Left ventricle myocardium inferior (tissue), 1 donor: Measurements from ENCODE around the gene PABPC1L. TPM values are rescaled to one million over a fixed set of nuclear protein-coding genes. Genes with fewer than 3 reads are reported as not detected.

Experiments
- DNase-seq: peaks from one replicate; pipeline ENCODE4 v3.0.0-alpha.2; 2020
- H3K27ac ChIP-seq: fragments of 200-600 bp; replicated peaks from 2 replicates; pipeline ENCODE4 v1.8.0; 2021
- H3K27me3 ChIP-seq: fragments of 200-600 bp; 2 replicates; pipeline ENCODE4 v1.8.0; 2021; ENCODE audit warnings: low read depth
- H3K36me3 ChIP-seq: fragments of 200-600 bp; 2 replicates; pipeline ENCODE4 v1.8.0; 2021
- H3K4me1 ChIP-seq: fragments of 200-600 bp; 2 replicates; pipeline ENCODE4 v1.8.0; 2021
- H3K4me3 ChIP-seq: fragments of 200-600 bp; 2 replicates; pipeline ENCODE4 v1.8.0; 2021; ENCODE audit warnings: mild to moderate bottlenecking, moderate library complexity
- H3K9me3 ChIP-seq: fragments of 200-600 bp; replicated peaks from 2 replicates; pipeline ENCODE4 v1.8.0; 2021
- intact Hi-C: fragments of 100-400 bp; cut with micrococcal nuclease; formaldehyde crosslinking; loops from one replicate; pipeline ENCODE4 v1.11.0; 2022
- total RNA-seq: library from RNA; stranded (reverse); fragmentation: NEBNext Ultra II Directional; extraction: Animal tissue kit (Norgen Biotek cat#: 25700); gene quantifications from one replicate; pipeline ENCODE4 v1.2.1, GENCODE V29; 2021
- TF ChIP-seq, protein P1 (sequence below): fragments of 200-600 bp; IDR thresholded peaks from 2 replicates; pipeline ENCODE4 v1.8.0; 2021; ENCODE audit warnings: antibody characterized with exemption, mild to moderate bottlenecking, borderline replicate concordance
- donor health status: DM: no; HTN: yes; CAD: no; lungs with severe emphysema.

PABPC1L gene
- total RNA-seq, 1 donor from 2014 or later = 2.4 TPM

DNA sequence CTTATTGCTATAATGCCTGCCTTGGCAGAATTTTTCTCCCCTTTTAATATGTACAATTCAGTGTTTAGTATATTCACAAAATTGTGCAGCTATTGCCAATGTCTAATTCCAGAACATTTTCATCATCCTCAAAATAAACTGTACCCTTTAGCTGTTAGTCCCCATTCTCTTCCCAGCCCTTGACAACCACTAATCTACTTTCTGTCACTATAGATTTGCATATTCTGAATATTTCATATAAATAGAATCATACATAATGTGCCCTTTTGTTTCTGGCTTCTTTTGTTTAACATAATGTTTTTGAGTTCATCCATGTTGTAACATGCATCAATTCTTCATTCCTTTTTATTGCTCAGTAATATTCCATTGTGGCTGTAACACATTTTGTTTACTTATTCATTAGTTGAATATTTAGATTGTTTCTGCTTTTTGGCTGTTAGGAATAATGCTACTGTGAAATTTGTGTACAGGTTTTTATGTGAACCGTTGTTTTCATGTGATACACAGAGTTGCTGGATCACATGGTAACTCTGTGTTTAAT, 78.8 kb downstream of the PABPC1L start:
- no peaks in the 10 kb centered on the region for H3K9me3 ChIP-seq
- no peaks in the 10 kb centered on the region for H3K27me3 ChIP-seq
- no peak overlapping the region for H3K27ac ChIP-seq
- no peak for DNase-seq
- H3K36me3 ChIP-seq = peaks cover 45% of the 10 kb centered on the region
- no peak overlapping the region for H3K4me3 ChIP-seq
- H3K4me1 ChIP-seq = peaks cover 34% of the 10 kb centered on the region
- intact Hi-C loops = no loop called here
- TF ChIP-seq, protein P1, sequence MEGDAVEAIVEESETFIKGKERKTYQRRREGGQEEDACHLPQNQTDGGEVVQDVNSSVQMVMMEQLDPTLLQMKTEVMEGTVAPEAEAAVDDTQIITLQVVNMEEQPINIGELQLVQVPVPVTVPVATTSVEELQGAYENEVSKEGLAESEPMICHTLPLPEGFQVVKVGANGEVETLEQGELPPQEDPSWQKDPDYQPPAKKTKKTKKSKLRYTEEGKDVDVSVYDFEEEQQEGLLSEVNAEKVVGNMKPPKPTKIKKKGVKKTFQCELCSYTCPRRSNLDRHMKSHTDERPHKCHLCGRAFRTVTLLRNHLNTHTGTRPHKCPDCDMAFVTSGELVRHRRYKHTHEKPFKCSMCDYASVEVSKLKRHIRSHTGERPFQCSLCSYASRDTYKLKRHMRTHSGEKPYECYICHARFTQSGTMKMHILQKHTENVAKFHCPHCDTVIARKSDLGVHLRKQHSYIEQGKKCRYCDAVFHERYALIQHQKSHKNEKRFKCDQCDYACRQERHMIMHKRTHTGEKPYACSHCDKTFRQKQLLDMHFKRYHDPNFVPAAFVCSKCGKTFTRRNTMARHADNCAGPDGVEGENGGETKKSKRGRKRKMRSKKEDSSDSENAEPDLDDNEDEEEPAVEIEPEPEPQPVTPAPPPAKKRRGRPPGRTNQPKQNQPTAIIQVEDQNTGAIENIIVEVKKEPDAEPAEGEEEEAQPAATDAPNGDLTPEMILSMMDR = no peak

Other genes with a start within 250 kb of the PABPC1L start
- 37.0 TPM for gene CCN5, start 194.7 kb upstream of the PABPC1L start, total RNA-seq
- gene KCNK15, start 164.2 kb upstream of the PABPC1L start, total RNA-seq = 0.33 TPM
- 0.11 TPM for gene RIMS4, start 99.5 kb upstream of the PABPC1L start, total RNA-seq
- 106 TPM for gene YWHAB, start 24.4 kb upstream of the PABPC1L start, total RNA-seq
- gene TOMM34, start 50.3 kb downstream of the PABPC1L start, total RNA-seq = 11.4 TPM
- 9.8 TPM for gene STK4, start 56.5 kb downstream of the PABPC1L start, total RNA-seq
- 0.14 TPM for gene KCNS1, start 191.1 kb downstream of the PABPC1L start, total RNA-seq
- gene WFDC5, start 205.1 kb downstream of the PABPC1L start, total RNA-seq = not detected
- gene WFDC12, start 214.4 kb downstream of the PABPC1L start, total RNA-seq = not detected